OCI-LY1 (cell line): ENCODE data around the gene C6orf118.

ENCODE experiments used
- EZH2 ChIP-seq: fragments of 200-600 bp; sonication (generic), shearing (Covaris generic); IDR thresholded peaks from 2 replicates; pipeline ENCODE4 v1.8.0; 2017; ENCODE audit warnings: borderline replicate concordance, mixed run types, mild to moderate bottlenecking, antibody characterized with exemption, low read length, moderate library complexity, mixed read lengths
- TF ChIP-seq, protein P1 (sequence below): fragments of 200-600 bp; sonication (generic), shearing (Covaris generic); IDR thresholded peaks from 2 replicates; pipeline ENCODE4 v1.5.1; 2017; ENCODE audit warnings: mild to moderate bottlenecking, antibody characterized with exemption, low read length, moderate library complexity, mixed read lengths

DNA sequence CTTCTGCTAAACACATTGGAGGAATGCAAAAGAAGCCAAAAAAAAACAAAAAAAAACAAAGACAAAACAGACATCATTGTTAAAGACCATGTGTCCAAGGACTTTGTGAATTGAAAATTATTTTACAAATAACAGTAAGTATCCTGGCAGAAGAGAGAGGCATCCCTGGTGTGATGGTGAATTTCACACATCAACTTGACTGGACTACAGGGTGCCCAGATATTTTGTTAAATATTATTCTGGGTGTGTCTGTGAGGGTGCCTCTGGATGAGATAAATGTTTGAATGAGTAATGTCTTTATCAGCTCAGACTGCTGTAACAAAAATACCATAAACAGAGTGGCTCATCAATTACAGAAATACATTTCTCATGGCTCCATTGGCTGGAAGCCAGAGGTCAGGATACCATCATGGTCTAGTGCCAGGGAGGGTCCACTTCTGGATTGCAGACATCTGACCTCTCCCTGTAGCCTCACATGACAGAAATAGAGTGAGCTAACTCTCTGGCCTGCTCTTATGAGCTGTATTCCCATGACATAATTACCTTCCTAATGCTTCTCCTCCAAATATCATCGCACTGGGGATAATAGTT is 12.2 kb upstream of the C6orf118 start:
- TF ChIP-seq, protein P1, sequence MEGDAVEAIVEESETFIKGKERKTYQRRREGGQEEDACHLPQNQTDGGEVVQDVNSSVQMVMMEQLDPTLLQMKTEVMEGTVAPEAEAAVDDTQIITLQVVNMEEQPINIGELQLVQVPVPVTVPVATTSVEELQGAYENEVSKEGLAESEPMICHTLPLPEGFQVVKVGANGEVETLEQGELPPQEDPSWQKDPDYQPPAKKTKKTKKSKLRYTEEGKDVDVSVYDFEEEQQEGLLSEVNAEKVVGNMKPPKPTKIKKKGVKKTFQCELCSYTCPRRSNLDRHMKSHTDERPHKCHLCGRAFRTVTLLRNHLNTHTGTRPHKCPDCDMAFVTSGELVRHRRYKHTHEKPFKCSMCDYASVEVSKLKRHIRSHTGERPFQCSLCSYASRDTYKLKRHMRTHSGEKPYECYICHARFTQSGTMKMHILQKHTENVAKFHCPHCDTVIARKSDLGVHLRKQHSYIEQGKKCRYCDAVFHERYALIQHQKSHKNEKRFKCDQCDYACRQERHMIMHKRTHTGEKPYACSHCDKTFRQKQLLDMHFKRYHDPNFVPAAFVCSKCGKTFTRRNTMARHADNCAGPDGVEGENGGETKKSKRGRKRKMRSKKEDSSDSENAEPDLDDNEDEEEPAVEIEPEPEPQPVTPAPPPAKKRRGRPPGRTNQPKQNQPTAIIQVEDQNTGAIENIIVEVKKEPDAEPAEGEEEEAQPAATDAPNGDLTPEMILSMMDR = no peak
- no peak for TF ChIP-seq EZH2
